GM12875 (cell line): Measurements from ENCODE around the gene UTP15.
A peak's percentile ranks its signal among the peaks of the same experiment; 100 is the strongest.

Experiments used
- H3K4me3 ChIP-seq: one replicate; pipeline ENCODE4 v1.5.1; 2011; ENCODE audit warnings: low read depth, low read length, control low read depth
- TF ChIP-seq, protein P1 (sequence below): IDR thresholded peaks from 2 replicates; pipeline ENCODE4 v1.5.1; 2011; ENCODE audit warnings: low read depth, mild to moderate bottlenecking, control low read depth, inconsistent platforms, low read length, moderate library complexity, borderline replicate concordance; ENCODE audit not compliant: insufficient read depth

Gene UTP15

GRCh38 chr5:73592551-73592950, 27.0 kb downstream of the UTP15 start:
- TF ChIP-seq, protein P1, sequence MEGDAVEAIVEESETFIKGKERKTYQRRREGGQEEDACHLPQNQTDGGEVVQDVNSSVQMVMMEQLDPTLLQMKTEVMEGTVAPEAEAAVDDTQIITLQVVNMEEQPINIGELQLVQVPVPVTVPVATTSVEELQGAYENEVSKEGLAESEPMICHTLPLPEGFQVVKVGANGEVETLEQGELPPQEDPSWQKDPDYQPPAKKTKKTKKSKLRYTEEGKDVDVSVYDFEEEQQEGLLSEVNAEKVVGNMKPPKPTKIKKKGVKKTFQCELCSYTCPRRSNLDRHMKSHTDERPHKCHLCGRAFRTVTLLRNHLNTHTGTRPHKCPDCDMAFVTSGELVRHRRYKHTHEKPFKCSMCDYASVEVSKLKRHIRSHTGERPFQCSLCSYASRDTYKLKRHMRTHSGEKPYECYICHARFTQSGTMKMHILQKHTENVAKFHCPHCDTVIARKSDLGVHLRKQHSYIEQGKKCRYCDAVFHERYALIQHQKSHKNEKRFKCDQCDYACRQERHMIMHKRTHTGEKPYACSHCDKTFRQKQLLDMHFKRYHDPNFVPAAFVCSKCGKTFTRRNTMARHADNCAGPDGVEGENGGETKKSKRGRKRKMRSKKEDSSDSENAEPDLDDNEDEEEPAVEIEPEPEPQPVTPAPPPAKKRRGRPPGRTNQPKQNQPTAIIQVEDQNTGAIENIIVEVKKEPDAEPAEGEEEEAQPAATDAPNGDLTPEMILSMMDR: no peak
- no peak overlapping the region for H3K4me3 ChIP-seq

- H3K4me3 ChIP-seq: no peak overlapping the region
- TF ChIP-seq, protein P1: peak; percentile 58; the same call in 1 of the 2 replicates
Observed at GRCh38 chr5:73596705-73597328, 31.3 kb downstream of the UTP15 start.

- H3K4me3 ChIP-seq: no peak overlapping the region
- TF ChIP-seq, protein P1: no peak
Observed at GRCh38 chr5:73599380-73599779, 33.8 kb downstream of the UTP15 start.

GRCh38 chr5:73603998-73604397, 38.5 kb downstream of the UTP15 start:
- TF ChIP-seq, protein P1: no peak
- no peak overlapping the region for H3K4me3 ChIP-seq

- TF ChIP-seq, protein P1: no peak
- no peak overlapping the region for H3K4me3 ChIP-seq
Observed at GRCh38 chr5:73605223-73606087, 39.9 kb downstream of the UTP15 start.

GRCh38 chr5:73606206-73606753, 40.7 kb downstream of the UTP15 start:
- no peak overlapping the region for H3K4me3 ChIP-seq
- TF ChIP-seq, protein P1: no peak
